Glutamatergic neuron (in vitro differentiated cells): ENCODE results near the gene RASAL2. TPM values are rescaled to one million over a fixed set of nuclear protein-coding genes. Genes with fewer than 3 reads are reported as not detected.
"Not testable (repeated sequence)": the region's sequence is repeated elsewhere in the genome, so short reads cannot be mapped to it uniquely, and the experiment has no call there.

ENCODE experiments used
- DNase-seq: peaks from one replicate; pipeline ENCODE4 v3.0.0; 2022
- H3K27ac Mint-ChIP-seq: one replicate; pipeline ENCODE4 v1.8.0; 2020; ENCODE audit warnings: mild to moderate bottlenecking, mixed read lengths, inconsistent platforms; ENCODE audit not compliant: unreplicated experiment
- H3K27me3 Mint-ChIP-seq: one replicate; pipeline ENCODE4 v1.8.0; 2020; ENCODE audit warnings: mild to moderate bottlenecking, moderate library complexity, mixed read lengths, inconsistent platforms; ENCODE audit not compliant: unreplicated experiment
- H3K36me3 Mint-ChIP-seq: one replicate; pipeline ENCODE4 v1.8.0; 2020; ENCODE audit warnings: mild to moderate bottlenecking, mixed read lengths, inconsistent platforms; ENCODE audit not compliant: unreplicated experiment
- H3K4me1 Mint-ChIP-seq: one replicate; pipeline ENCODE4 v1.8.0; 2020; ENCODE audit warnings: mild to moderate bottlenecking, low read depth, mixed read lengths, inconsistent platforms; ENCODE audit not compliant: unreplicated experiment
- H3K4me3 Mint-ChIP-seq: one replicate; pipeline ENCODE4 v1.8.0; 2020; ENCODE audit warnings: mild to moderate bottlenecking, mixed read lengths, inconsistent platforms; ENCODE audit not compliant: unreplicated experiment
- H3K9me3 Mint-ChIP-seq: one replicate; pipeline ENCODE4 v1.8.0; 2020; ENCODE audit warnings: mild to moderate bottlenecking, moderate library complexity, mixed read lengths, inconsistent platforms; ENCODE audit not compliant: unreplicated experiment
- CTCF ChIP-seq: fragments of 200-600 bp; sonication (generic); IDR thresholded peaks from one replicate; pipeline ENCODE4 v1.5.0; 2021; ENCODE audit not compliant: partially characterized antibody, unreplicated experiment
- total RNA-seq: library from RNA; stranded (reverse); fragmentation: NEBNext Ultra II Directional; extraction: Animal tissue kit (Norgen Biotek cat#: 25700); gene quantifications from one replicate; pipeline ENCODE4 v1.2.1, GENCODE V29; 2021; ENCODE audit not compliant: unreplicated experiment

Gene RASAL2
- total RNA-seq, 1 donor from 2014 or later: 12.4 TPM

GRCh38 chr1:178307264-178307663 is 213.4 kb downstream of the RASAL2 start:
- H3K27me3 Mint-ChIP-seq: no peaks in the 10 kb centered on the region
- no peak overlapping the region for H3K27ac Mint-ChIP-seq
- peaks cover 8% of the 10 kb centered on the region for H3K4me1 Mint-ChIP-seq
- no peak for TF ChIP-seq CTCF
- H3K4me3 Mint-ChIP-seq: no peak overlapping the region
- no peaks in the 10 kb centered on the region for H3K36me3 Mint-ChIP-seq
- no peak for DNase-seq
- no peaks in the 10 kb centered on the region for H3K9me3 Mint-ChIP-seq

GRCh38 chr1:178308438-178308837 is 214.5 kb downstream of the RASAL2 start:
- Mint-ChIP-seq H3K4me3 (no peak overlapping the region), H3K27ac (no peak overlapping the region), H3K36me3 (no peaks in the 10 kb centered on the region), H3K9me3 (no peaks in the 10 kb centered on the region), H3K27me3 (no peaks in the 10 kb centered on the region), H3K4me1 (peaks cover 8% of the 10 kb centered on the region)
- TF ChIP-seq CTCF: no peak
- no peak for DNase-seq

GRCh38 chr1:178310685-178311105 is 216.8 kb downstream of the RASAL2 start:
- no peak overlapping the region for H3K4me3 Mint-ChIP-seq
- H3K4me1 Mint-ChIP-seq: peaks cover 8% of the 10 kb centered on the region
- TF ChIP-seq CTCF: peak; percentile 89
- no peaks in the 10 kb centered on the region for H3K36me3 Mint-ChIP-seq
- no peaks in the 10 kb centered on the region for H3K27me3 Mint-ChIP-seq
- no peak overlapping the region for H3K27ac Mint-ChIP-seq
- DNase-seq: no peak
- H3K9me3 Mint-ChIP-seq: no peaks in the 10 kb centered on the region

- H3K27ac Mint-ChIP-seq: no peak overlapping the region
- DNase-seq: no peak
- no peak overlapping the region for H3K4me3 Mint-ChIP-seq
- H3K36me3 Mint-ChIP-seq: no peaks in the 10 kb centered on the region
- no peaks in the 10 kb centered on the region for H3K27me3 Mint-ChIP-seq
- TF ChIP-seq CTCF: no peak
- peaks cover 8% of the 10 kb centered on the region for H3K4me1 Mint-ChIP-seq
- H3K9me3 Mint-ChIP-seq: no peaks in the 10 kb centered on the region
Measured at GRCh38 chr1:178311164-178311563, 217.3 kb downstream of the RASAL2 start.

- not testable (repeated sequence) for H3K9me3 Mint-ChIP-seq, H3K4me1 Mint-ChIP-seq, H3K36me3 Mint-ChIP-seq, H3K27me3 Mint-ChIP-seq
- Mint-ChIP-seq H3K4me3 (peak overlapping the region; percentile 86), H3K27ac (peak overlapping the region; percentile 86)
- DNase-seq: peak; percentile 38
Measured at GRCh38 chr1:178320280-178320982, 226.5 kb downstream of the RASAL2 start.
